Lower lobe of right lung (tissue), 2 donors: ENCODE results near the gene PKD1. TPM values are rescaled to one million over a fixed set of nuclear protein-coding genes. Genes with fewer than 3 reads are reported as not detected.

Experiments
- ATAC-seq, 2 donors: fragments of 200-7000 bp; cut with Tn5 transposase; one replicate each; pipeline ENCODE4 v1.9.1; 2020 to 2022; ENCODE audit warnings: mild to moderate bottlenecking in 2 of 2, moderate library complexity in 2 of 2
- DNase-seq: peaks from one replicate; pipeline ENCODE4 v3.0.0-alpha.2; 2020
- H3K27ac ChIP-seq: fragments of 200-600 bp; one replicate; pipeline ENCODE4 v1.8.0; 2022
- H3K27me3 ChIP-seq: fragments of 200-600 bp; one replicate; pipeline ENCODE4 v1.8.0; 2022; ENCODE audit warnings: low read depth
- H3K36me3 ChIP-seq: fragments of 200-600 bp; one replicate; pipeline ENCODE4 v1.8.0; 2022; ENCODE audit warnings: mild to moderate bottlenecking
- H3K4me1 ChIP-seq: fragments of 200-600 bp; one replicate; pipeline ENCODE4 v1.8.0; 2022
- H3K4me3 ChIP-seq: fragments of 200-600 bp; one replicate; pipeline ENCODE4 v1.8.0; 2022; ENCODE audit warnings: mild to moderate bottlenecking
- H3K9me3 ChIP-seq: fragments of 200-600 bp; one replicate; pipeline ENCODE4 v1.8.0; 2022
- intact Hi-C: fragments of 100-400 bp; cut with DNase I; formaldehyde crosslinking; loops from one replicate; pipeline ENCODE4 v1.11.0; 2022
- total RNA-seq: library from RNA; stranded (reverse); fragmentation: NEBNext Ultra II Directional; extraction: Animal tissue kit (Norgen Biotek cat#: 25700); gene quantifications from one replicate; pipeline ENCODE4 v1.2.1, GENCODE V29; 2021
- TF ChIP-seq, protein P1 (sequence below): fragments of 200-600 bp; IDR thresholded peaks from one replicate; pipeline ENCODE4 v1.8.0; 2022; ENCODE audit warnings: antibody characterized with exemption, mild to moderate bottlenecking
- donor health status: DM: no; HTN: yes; CAD: no; lungs with severe emphysema.

Gene PKD1
- total RNA-seq, 1 donor from 2014 or later = 81.6 TPM

DNA sequence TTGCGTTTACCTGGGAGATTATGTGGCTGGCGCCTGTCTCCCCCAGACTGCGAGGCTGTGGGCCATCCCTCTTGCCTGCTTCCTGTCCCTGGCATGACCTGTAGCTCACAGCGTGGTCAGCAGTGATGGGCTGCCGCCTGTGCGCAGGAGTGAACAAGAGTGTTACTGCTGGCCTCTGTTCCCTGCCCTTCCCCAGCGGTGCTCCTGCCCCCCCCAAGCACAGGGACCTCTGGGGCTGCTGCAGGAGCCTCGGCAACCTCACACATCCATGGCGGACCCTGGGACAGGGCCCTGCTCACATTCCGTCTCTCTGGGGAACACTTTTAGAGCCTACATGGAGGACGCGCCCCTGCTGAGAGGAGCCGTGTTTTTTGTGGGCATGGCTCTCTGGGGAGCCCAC lies 77.3 kb downstream of the PKD1 start:
- no peaks in the 10 kb centered on the region for H3K9me3 ChIP-seq
- H3K4me3 ChIP-seq = no peak overlapping the region
- intact Hi-C loops = no loop called here
- H3K27me3 ChIP-seq = no peaks in the 10 kb centered on the region
- ATAC-seq = no peak
- no peak for DNase-seq
- H3K4me1 ChIP-seq = no peaks in the 10 kb centered on the region
- TF ChIP-seq, protein P1, sequence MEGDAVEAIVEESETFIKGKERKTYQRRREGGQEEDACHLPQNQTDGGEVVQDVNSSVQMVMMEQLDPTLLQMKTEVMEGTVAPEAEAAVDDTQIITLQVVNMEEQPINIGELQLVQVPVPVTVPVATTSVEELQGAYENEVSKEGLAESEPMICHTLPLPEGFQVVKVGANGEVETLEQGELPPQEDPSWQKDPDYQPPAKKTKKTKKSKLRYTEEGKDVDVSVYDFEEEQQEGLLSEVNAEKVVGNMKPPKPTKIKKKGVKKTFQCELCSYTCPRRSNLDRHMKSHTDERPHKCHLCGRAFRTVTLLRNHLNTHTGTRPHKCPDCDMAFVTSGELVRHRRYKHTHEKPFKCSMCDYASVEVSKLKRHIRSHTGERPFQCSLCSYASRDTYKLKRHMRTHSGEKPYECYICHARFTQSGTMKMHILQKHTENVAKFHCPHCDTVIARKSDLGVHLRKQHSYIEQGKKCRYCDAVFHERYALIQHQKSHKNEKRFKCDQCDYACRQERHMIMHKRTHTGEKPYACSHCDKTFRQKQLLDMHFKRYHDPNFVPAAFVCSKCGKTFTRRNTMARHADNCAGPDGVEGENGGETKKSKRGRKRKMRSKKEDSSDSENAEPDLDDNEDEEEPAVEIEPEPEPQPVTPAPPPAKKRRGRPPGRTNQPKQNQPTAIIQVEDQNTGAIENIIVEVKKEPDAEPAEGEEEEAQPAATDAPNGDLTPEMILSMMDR = no peak
- peaks cover 92% of the 10 kb centered on the region for H3K36me3 ChIP-seq
- H3K27ac ChIP-seq = no peak overlapping the region

DNA sequence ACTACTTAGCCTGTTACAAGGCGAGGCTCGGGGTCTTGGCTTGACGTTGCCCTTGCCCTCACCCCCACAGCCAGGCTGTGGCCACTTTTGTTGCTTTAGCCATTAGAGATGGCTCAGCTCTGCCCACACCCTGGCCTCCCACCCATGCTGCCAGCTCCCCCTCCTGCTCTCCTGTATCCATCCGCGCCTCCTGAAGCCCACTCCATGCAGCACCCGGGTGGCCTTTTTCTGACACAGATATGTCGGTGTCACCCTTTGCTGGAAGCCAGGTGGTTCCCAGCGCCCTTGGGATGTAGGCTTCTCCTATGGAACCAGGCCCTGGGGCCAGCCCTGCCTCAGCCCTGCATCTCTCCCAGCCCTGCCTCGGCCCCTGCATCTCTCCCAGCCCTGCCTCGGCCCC lies 78.3 kb downstream of the PKD1 start:
- no peaks in the 10 kb centered on the region for H3K9me3 ChIP-seq
- no peak overlapping the region for H3K4me3 ChIP-seq
- H3K4me1 ChIP-seq = no peaks in the 10 kb centered on the region
- intact Hi-C loops = no loop called here
- no peaks in the 10 kb centered on the region for H3K27me3 ChIP-seq
- TF ChIP-seq, protein P1 = no peak
- no peak overlapping the region for H3K27ac ChIP-seq
- peaks cover 92% of the 10 kb centered on the region for H3K36me3 ChIP-seq
- no peak for ATAC-seq
- DNase-seq = no peak

DNA sequence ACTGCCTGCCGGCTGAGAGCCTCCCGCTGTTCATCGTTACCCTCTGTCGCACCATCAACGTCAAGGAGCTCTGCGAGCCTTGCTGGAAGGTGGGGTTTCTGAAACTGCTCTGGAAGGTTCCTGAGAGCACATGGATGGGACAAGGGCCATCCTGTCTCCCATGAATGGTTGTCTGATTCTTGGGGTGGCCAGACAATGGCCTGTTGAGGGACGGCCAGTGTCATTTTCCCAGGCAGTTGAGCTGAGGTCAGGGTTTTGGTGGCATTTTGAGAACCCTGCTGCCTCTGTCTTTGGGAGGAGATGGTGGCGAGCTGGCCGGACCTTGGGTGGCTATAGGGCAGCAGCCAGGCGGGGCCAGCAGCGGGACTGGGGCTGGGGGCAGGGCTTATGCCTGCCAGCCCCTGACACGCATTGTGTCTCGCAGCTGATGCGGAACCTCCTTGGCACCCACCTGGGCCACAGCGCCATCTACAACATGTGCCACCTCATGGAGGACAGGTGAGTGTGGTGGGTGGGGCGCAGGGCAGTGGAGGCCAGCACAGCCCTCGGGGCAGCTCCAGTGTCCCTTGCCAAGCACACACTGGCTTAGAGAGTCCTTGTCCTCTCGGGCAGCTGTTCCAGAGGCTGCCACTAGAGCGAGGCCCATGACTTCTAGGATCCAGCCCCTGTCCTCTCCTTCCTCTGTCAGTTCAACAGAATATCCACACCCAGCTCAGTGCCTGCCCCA lies 78.9 kb downstream of the PKD1 start:
- Histone ChIP-seq H3K36me3 (peaks cover 92% of the 10 kb centered on the region), H3K27ac (no peak overlapping the region), H3K4me1 (no peaks in the 10 kb centered on the region), H3K27me3 (no peaks in the 10 kb centered on the region), H3K9me3 (no peaks in the 10 kb centered on the region), H3K4me3 (no peak overlapping the region)
- intact Hi-C loops = no loop called here
- DNase-seq (no peak), ATAC-seq (peak in 1 of 2 donors; percentile 9)
- TF ChIP-seq, protein P1 = no peak

DNA sequence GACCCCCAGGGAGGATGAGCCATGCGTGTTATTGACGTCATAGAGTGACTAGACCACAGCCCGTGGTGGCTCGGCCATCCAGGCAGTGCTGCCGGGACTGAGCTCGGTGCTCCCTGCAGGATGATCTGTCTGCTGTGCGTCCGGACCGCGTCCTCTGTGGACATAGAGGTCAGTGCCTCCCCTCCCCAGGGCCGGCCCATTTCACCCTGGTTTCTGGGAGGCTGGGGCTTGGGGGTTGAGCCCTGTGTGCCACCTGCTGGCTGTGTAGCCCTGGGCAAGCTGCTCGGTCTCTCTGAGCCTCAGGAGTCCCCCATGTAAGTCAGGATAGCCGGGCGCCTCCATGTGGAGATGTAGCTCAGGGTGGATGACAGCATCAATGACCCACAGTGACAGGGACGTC lies 79.6 kb downstream of the PKD1 start:
- no peak overlapping the region for H3K4me3 ChIP-seq
- TF ChIP-seq, protein P1 = peak; percentile 51
- no peaks in the 10 kb centered on the region for H3K4me1 ChIP-seq
- no peak for DNase-seq
- no peak overlapping the region for H3K27ac ChIP-seq
- H3K36me3 ChIP-seq = peaks cover 92% of the 10 kb centered on the region
- intact Hi-C loops = no loop called here
- peak; percentile 36 to 49 for ATAC-seq
- no peaks in the 10 kb centered on the region for H3K9me3 ChIP-seq
- no peaks in the 10 kb centered on the region for H3K27me3 ChIP-seq

DNA sequence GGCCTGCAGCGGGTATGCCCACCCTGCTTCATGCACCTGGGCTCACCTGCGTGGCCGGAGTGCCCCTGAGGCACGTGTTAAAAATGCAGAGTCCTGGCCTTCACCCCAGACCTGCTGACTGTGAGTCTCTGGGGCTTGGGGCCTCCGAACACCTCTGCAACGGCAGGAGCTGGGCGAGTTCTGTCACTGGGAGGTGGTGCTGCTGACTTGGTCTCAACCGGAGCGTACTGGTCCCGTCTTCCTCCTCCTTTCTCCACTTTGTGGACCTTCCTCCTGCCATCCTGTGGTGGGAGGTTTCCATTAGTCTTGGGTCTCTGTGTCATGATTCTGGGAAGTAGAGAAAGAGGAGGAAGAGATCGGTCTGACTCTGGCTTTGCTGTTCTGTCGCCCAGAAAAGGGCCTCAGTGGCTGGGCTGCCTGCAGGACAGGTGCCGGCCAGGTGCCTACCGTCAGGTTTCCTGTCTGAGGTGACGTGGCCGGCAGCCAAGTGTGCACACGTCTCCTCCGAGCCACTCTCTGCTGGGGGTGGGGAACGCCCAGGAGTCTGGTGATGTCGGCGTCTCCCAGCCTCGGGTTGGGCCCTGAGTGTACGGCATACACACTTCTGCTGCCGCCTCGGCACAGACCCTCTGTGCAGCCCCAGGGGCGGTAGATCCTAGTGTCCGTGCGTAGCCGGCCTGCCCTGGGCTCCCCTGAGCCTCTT lies 81.0 kb downstream of the PKD1 start:
- intact Hi-C loops = no loop called here
- Histone ChIP-seq H3K9me3 (no peaks in the 10 kb centered on the region), H3K27ac (no peak overlapping the region), H3K4me1 (no peaks in the 10 kb centered on the region), H3K36me3 (peaks cover 90% of the 10 kb centered on the region), H3K4me3 (no peak overlapping the region), H3K27me3 (no peaks in the 10 kb centered on the region)
- DNase-seq = peak; percentile 73
- peak; percentile 57 to 59 for ATAC-seq
- TF ChIP-seq, protein P1 = no peak
